ENCODE data around the gene LAMA2. TPM values are rescaled to one million over a fixed set of nuclear protein-coding genes. Genes with fewer than 3 reads are reported as not detected.

Gene LAMA2
- total RNA-seq, 1 donor from 2014 or later, result 18.0 TPM

- no peak for TF ChIP-seq CTCF (IDR thresholded peaks at IDR 0.05)
- no peaks in the 10 kb centered on the region for H3K36me3 Mint-ChIP-seq (ENCODE audit: unreplicated experiment)
- H3K27me3 Mint-ChIP-seq (ENCODE audit: unreplicated experiment), result peaks cover 22% of the 10 kb centered on the region
- no peak overlapping the region for H3K27ac Mint-ChIP-seq (ENCODE audit: unreplicated experiment)
- no peaks in the 10 kb centered on the region for H3K9me3 Mint-ChIP-seq (ENCODE audit: unreplicated experiment)
- no peak overlapping the region for H3K4me3 Mint-ChIP-seq (ENCODE audit: unreplicated experiment)
- no peaks in the 10 kb centered on the region for H3K4me1 Mint-ChIP-seq (ENCODE audit: unreplicated experiment)
- DNase-seq (ENCODE audit: extremely low spot score, unreplicated experiment), result no peak
Measured at GRCh38 chr6:129033180-129033579, 150.2 kb downstream of the LAMA2 start.

GRCh38 chr6:129033581-129033980, 150.6 kb downstream of the LAMA2 start:
- Mint-ChIP-seq H3K27ac (ENCODE audit: unreplicated experiment) (no peak overlapping the region), H3K36me3 (ENCODE audit: unreplicated experiment) (no peaks in the 10 kb centered on the region)
- no peak for TF ChIP-seq CTCF (IDR thresholded peaks at IDR 0.05)

GRCh38 chr6:129041563-129041962, 158.6 kb downstream of the LAMA2 start:
- Mint-ChIP-seq H3K9me3 (ENCODE audit: unreplicated experiment) (peaks cover 8% of the 10 kb centered on the region), H3K4me3 (ENCODE audit: unreplicated experiment) (no peak overlapping the region), H3K4me1 (ENCODE audit: unreplicated experiment) (no peaks in the 10 kb centered on the region), H3K27me3 (ENCODE audit: unreplicated experiment) (peaks cover 11% of the 10 kb centered on the region), H3K36me3 (ENCODE audit: unreplicated experiment) (no peaks in the 10 kb centered on the region), H3K27ac (ENCODE audit: unreplicated experiment) (no peak overlapping the region)
- TF ChIP-seq CTCF (IDR thresholded peaks at IDR 0.05), result no peak
- no peak for DNase-seq (ENCODE audit: extremely low spot score, unreplicated experiment)

More at GRCh38 chr6:129033581-129033980, 150.6 kb downstream of the LAMA2 start:
- Mint-ChIP-seq H3K4me3 (ENCODE audit: unreplicated experiment) (no peak overlapping the region), H3K4me1 (ENCODE audit: unreplicated experiment) (no peaks in the 10 kb centered on the region), H3K27me3 (ENCODE audit: unreplicated experiment) (peaks cover 21% of the 10 kb centered on the region), H3K9me3 (ENCODE audit: unreplicated experiment) (no peaks in the 10 kb centered on the region)
- no peak for DNase-seq (ENCODE audit: extremely low spot score, unreplicated experiment)

- H3K4me3 Mint-ChIP-seq (ENCODE audit: unreplicated experiment), result no peak overlapping the region
- DNase-seq (ENCODE audit: extremely low spot score, unreplicated experiment), result no peak
- no peaks in the 10 kb centered on the region for H3K27me3 Mint-ChIP-seq (ENCODE audit: unreplicated experiment)
- H3K27ac Mint-ChIP-seq (ENCODE audit: unreplicated experiment), result no peak overlapping the region
- no peaks in the 10 kb centered on the region for H3K36me3 Mint-ChIP-seq (ENCODE audit: unreplicated experiment)
- H3K9me3 Mint-ChIP-seq (ENCODE audit: unreplicated experiment), result peaks cover 8% of the 10 kb centered on the region
- no peaks in the 10 kb centered on the region for H3K4me1 Mint-ChIP-seq (ENCODE audit: unreplicated experiment)
- TF ChIP-seq CTCF (IDR thresholded peaks at IDR 0.05), result no peak
Measured at GRCh38 chr6:129046526-129046925, 163.6 kb downstream of the LAMA2 start.

- Mint-ChIP-seq H3K36me3 (ENCODE audit: unreplicated experiment) (no peaks in the 10 kb centered on the region), H3K9me3 (ENCODE audit: unreplicated experiment) (peaks cover 8% of the 10 kb centered on the region), H3K27ac (ENCODE audit: unreplicated experiment) (no peak overlapping the region), H3K4me3 (ENCODE audit: unreplicated experiment) (no peak overlapping the region), H3K27me3 (ENCODE audit: unreplicated experiment) (no peaks in the 10 kb centered on the region), H3K4me1 (ENCODE audit: unreplicated experiment) (no peaks in the 10 kb centered on the region)
- no peak for DNase-seq (ENCODE audit: extremely low spot score, unreplicated experiment)
- no peak for TF ChIP-seq CTCF (IDR thresholded peaks at IDR 0.05)
Measured at GRCh38 chr6:129047834-129048233, 164.9 kb downstream of the LAMA2 start.

All from osteocyte (in vitro differentiated cells).